Measurements from ENCODE around the gene SCYL2.
"Not testable (repeated sequence)": the region's sequence is repeated elsewhere in the genome, so short reads cannot be mapped to it uniquely, and the experiment has no call there.

The SCYL2 gene

DNA sequence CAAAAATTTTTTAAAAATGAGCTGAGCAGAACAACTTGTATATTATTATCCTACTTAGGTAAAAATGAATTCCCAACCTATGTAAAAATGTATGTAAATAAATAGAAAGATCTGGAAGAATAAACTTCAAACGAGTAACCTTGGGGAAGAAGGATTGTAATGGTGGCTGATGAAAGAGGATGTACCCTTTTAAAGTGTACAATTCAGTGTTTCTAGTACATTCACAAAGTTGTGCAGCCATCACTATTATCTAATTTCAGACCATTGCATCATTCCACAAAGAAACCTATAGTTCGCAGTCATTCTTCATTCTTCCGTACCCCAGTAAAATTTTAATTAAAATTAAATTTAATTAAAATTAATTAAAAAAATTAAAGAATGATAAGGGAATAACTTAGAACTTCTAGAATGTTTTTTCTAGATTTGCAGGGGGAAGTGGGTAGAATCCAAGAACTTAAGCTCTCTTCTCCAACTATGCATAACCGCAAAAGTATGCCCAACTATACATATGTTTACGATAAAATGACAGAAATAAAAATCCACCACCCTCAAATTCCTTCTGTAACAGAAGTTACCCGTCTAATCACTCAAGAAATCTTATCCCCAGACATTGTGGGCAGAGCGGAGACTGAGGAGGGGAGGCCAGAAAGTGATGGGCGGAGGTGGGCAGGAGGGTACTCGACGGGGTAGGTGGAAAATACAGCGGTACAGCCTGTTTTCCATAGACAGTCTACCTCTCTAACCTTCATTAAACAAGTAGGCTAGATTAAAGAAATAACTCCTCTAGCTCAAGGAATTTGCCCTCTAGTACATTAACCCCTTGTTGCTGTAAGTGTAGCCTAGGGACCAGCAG lies 1.0 kb upstream of the SCYL2 start:
- no peak for DNase-seq

DNA sequence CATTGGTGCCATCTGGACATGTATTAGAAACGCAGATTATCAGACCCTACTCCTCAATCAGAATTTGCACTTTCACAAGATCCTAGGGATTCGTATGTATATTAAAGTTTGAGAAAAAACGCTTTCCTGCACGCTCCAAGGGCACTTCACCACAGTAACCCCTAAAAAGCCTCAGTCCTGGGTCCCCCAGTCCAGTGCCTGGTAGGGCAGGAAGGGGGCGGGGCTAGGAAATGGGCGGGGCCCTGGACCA lies 467 bp upstream of the SCYL2 start:
- no peak for DNase-seq

DNA sequence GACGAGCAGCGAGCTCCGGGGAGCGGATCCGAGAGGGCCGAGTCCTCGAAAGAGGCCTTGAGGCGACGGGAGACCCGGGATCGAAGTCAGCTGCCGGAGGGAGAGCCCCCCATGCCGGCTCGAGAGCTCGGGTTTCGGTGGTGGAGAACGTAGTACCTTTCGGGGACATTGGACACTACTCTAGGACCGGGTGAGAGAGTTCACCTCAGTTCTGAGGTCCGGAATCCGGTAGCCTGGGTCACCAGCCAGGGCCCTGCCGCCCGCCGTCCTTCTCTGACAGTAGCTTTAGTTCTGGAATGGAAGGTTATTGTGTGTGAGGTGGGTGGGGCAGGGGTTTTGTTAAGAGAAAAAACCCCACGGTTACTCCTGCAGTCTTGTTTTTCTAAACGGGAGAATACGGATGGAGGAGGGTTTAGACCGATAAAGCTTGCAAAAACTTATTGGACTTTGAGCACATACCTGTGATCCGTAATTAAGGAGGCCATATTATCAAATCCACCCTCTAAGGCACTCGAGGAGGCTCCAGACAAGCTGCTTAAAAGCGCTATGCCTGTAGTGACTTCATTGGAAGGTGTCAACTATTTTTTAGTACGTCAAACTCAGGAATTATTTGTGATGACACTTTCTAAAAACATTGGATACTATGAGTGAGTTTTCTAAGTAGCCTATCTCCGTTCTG lies 765 bp downstream of the SCYL2 start:
- DNase-seq: peak; percentile 26

DNA sequence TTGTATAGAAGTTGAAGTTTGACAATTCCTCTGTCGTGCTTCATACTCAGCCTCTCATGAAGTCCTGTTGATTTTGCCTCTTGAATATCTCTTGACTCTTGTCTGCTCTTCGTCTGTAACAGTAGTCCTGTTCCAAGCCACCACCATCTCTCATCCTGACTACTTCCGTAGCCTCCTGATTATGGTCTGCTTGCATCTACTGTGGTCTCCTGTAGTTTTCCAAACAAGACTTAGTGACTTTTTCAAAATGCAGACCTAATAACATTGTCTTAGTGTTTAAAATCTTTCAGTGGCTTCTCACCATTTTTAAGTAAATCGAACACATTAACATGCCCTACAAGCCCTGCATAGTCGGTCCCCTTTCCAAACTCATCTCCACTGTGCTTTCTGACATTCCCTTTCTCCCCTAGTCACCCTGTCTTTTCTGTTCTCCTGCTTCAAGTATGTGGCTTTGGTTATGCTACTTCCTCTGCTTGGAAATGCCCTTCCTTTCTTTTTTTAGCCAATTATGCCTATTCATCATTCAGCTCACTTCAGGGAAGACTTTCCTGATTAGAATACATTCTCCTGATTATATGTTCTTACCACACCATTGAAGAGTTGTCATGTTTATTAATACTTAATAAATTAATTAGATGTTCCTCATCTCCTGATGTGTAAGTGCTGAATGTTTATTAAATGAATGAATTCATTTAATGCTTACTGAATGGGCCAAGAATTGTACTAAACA lies 2.0 kb downstream of the SCYL2 start:
- DNase-seq: no peak

DNA sequence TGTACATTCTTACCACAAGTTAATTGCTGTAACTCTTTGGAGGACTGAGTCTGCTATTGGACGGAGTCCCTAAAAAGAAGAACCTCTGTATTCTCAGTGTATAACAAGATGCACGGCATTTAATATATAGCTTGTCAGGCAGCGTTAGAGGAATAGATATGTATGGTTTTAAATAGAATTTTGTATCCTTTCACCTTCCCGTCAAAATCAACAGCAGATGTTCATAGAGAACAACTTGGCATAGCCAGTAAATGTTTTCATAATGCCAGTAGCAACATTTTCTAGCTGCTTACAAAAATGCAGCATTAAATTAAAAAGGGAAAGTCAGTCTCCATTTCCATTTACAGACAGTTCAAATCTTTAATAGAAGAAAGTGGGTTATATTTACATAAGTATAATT lies 6.8 kb downstream of the SCYL2 start:
- no peak for DNase-seq

DNA sequence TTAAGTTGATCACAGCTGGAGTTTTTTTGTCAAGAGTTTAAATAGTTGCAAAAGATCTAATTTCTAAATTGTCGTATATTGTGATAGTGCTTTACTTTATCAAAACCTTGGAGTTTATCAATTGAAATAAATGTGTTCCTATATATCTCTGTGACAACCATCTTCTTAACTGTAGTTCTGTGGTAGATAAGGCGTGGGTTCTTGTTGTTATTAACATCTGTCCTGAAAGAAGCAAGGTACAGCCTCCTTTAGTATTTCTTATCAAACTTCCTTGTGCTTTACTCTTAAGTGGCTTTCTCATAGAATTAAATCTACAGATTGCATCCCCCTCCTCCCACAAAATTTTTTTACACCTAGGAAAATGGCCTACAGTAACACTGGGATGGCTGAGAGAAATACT lies 7.3 kb downstream of the SCYL2 start:
- DNase-seq: no peak

DNA sequence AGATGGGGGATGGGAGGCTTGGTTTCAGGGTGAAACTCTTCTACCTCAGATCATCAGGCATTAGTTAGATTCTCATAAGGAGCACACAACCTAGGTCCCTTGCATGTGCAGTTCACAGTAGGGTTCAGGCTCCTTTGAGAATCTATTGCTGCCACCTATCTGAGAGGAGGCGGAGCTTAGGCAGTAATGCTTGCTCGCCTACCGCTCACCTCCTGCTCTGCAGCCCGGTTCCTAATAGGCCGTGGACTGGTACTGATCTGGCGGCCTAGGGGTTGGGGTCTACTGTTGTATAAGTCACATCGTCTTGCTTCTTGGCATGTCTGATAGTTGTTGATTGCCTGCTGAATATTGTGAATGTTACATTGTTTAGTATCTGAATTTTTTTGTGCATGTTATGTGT lies 12.2 kb downstream of the SCYL2 start:
- no peak for DNase-seq

DNA sequence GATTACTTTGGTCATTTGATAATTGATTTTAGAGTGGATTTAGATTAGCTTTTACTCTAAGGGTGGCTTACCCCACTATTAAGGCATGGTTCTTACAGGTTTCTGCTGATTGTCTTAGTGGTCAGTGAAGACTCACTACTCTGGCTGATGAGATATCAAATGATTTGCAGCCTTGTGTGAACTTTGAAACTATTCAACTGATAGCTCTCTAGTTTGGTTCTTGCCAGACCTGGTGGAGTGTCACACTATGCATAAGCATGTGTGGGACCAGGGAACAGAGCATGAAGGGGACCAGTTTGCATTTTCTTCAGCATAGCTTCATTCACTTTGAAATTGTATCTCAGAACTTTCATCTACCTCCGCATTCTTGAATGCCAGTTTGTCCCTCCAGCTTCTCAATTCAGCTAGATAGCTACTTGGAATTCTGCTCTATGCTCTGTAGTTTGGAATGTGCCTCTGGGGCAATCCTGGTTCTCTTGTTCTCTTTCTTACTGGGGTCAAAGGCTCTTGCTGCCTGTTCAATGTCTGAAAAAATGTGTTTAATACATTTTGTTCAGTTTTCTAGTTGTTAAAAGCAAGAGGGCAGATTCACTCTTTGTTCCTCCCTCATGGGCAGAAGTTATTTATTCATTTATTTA lies 12.7 kb downstream of the SCYL2 start:
- DNase-seq: no peak

DNA sequence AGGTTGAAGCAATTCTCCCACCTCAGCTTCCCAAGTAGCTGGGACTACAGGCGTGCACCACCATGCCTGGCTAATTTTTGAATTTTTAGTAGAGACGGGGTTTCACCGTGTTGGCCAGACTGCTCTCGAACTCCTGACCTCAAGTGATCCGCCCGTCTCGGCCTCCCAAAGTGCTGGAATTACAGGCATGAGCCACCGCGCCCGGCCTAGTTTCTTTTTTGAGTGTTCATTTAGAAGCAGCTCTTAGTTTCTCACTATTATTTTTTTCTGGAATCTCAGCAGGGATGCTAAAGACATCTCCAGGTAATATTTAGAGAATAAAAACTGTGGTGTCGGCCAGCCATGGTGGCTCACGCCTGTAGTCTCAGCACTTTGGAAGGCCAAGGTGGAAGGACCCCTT lies 17.6 kb downstream of the SCYL2 start:
- not testable (repeated sequence) for DNase-seq

DNA sequence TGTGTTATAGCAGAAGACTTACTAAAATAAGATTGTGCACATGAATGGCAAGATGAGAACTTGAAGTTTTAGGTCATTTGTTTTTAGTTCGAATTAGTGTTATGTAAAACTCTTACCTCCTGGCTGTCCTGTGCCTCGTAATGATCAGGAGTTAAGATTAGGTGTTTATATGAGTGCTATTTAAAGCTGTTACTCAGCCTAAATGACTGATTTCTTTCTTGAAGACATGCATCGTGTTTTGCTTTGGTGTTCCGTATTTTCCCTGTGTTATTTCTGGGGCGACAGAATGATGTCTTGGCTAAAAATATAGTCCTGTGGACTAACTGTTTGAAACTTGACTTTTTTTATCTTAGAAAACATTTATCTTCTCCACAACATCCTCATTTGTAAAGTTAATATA lies 22.1 kb downstream of the SCYL2 start:
- DNase-seq: no peak

DNA sequence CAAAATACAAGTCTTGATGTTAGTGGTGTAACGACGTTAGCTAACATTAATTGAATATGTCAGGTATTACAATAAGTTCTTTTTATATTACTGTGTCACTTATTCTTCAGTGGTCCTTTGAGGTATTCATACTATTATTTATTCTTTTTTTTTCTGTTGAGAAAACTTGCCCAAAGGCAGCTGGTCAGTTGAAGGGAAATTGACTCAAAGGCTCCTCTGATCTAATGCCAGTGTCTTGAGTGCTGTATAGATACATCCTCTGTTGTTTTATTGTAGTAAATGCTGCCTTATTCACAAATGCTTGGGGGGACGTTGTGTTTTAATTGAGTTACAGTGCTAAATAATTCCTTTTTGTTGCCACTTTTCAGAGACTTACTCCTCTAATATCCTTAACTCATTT lies 23.0 kb downstream of the SCYL2 start:
- DNase-seq: no peak

DNA sequence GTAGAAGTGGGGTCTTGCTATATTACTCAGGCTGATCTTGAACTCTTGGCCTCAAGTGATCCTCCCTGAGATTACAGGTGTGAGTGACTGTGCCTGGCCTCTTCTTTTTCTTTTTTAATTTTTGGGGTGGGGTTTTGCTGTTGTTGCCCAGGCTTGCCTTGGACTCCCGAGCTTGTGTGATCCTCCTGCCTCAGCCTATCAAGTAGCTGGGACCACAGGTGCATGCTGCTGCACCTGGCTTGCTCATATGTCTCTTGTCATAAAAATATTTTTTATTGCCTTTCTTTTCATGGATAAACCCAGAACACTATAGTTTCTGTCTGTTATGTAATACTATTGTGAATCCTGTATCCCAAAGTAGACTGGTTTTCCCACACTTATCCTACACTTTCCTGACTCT lies 26.0 kb downstream of the SCYL2 start:
- peak; percentile 40 for DNase-seq

DNA sequence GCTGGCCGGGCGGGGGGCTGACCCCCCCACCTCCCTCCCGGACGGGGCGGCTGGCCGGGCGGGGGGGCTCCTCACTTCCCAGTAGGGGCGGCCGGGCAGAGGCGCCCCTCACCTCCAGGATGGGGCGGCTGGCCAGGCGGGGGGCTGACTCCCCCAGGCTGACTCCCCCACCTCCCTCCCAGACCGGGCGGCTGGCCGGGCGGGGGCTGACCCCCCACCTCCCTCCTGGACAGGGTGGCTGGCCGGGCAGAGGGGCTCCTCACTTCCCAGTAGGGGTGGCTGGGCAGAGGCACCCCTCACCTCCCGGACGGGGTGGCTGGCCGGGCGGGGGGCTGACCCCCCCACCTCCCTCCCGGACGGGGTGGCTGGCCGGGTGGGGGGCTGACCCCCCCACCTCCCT lies 27.4 kb downstream of the SCYL2 start:
- not testable (repeated sequence) for DNase-seq

DNA sequence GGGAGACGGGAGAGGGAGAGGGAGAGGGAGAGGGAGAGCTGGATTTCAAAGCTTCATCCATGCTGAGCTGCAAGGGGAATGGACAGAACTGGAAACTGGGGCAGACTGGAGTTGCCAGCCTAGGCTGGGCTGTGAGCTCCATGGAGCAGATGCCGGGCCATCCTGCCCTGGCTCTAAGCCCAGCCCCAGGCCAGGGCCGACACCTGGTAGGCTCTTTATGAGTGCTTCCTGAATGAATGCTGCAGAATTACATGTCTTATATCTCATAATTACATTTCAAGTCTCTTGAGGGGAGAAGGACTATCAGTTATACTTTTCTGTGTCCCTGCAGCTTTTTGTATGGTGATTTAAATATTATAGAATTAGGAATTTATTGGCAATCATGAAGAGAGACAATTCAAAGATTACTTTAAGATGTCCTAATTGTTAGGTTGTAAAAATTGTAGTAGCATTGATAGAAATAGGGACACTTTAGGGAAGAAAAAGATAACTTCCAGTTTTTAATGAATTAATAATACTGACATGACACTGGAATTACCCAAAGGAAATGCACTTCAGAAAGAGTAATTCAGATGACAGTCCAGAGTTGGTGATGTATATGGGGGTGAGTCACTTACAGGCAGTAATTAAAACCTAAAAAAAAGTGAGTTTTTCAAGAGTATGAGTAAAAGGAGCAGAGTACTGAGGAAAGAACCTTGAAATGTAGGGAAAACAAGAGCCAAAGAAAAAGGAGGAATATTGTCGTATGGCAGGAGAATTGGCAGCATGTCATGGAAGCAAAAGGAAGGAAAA lies 29.0 kb downstream of the SCYL2 start:
- no peak for DNase-seq

DNA sequence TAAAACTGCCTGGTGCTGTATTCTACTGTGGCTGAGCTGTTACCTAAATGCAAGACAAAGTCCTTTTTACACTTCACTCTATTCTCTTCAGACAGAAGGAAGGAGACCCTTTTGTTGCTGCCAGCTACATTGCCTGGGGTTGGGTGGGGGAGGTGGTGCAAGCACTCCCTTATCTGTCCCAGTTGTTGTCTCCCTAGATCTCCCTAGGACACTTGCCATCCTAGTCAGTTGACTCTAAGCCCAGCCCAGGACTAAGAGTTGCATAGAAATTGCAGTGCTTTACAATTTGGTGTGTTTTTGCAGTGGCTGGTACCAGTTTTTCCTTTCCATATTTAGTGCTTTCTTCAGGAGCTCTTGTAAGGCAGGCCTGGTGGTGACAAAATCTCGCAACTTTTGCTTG lies 35.1 kb downstream of the SCYL2 start:
- DNase-seq: no peak

DNA sequence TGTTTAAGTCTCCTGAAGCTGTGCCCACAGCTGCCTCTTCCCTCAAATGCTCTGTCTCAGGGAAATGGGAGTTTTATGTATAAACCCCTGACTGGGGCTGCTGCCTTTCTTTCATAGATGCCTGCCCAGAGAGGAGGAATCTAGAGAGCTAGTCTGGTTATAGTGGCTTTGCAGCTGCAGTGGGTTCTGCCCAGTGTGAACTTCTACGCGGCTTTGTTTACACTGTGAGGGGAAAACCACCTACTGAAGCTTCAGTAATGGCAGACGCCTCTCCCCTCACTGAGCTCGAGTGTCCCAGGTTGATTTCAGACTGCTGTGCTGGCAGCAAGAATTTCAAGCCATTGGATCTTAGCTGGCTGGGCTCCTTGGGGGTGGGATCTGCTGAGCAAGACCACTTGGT lies 36.9 kb downstream of the SCYL2 start:
- DNase-seq: no peak

DNA sequence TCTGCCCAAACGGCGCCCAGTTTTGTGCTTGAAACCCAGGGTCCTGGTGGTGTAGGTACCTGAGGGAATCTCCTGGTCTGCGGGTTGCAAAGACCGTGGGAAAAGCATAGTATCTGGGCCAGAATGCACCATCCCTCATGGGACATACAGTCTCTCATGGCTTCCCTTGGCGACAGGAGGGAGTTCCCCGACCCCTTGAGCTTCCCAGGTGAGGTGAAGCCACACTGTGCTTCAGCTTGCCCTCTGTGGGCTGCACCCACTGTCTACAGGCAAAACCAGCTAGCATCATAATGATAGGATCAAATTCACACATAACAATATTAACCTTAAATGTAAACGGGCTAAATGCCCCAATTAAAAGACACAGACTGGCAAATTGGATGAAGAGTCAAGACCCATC lies 37.4 kb downstream of the SCYL2 start:
- DNase-seq: not testable (repeated sequence)

DNA sequence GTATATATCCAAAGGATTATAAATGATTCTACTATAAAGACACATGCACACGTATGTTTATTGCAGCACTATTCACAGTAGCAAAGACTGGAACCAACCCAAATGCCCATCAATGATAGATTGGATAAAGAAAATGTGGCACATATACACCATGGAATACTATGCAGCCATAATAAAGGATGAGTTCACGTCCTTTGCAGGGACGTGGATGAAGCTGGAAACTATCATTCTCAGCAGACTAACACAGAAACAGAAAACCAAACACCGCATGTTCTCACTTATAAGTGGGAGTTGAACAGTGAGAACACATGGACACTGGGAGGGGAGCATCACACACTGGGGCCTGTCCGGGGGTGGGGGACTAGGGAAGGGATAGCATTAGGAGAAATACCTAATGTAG lies 41.2 kb downstream of the SCYL2 start:
- not testable (repeated sequence) for DNase-seq

DNA sequence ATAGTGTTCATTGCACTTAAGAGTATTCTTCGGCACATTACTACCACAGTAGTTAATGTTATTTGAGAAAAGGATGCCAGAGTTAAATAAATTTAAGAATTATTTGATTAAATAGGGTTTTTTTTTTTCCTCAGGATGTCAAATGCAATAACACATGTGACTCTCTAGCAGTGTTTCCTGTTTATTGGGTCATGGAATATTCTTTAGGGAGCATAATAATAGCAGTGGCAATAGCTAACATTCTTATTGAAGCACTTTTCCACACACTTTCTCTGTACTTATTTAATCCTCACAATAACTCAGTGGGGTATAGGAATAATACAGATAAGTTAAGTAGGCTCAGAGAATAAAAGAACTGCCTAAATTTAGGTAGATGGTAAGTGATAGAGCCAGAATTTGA lies 44.3 kb downstream of the SCYL2 start:
- DNase-seq: no peak

DNA sequence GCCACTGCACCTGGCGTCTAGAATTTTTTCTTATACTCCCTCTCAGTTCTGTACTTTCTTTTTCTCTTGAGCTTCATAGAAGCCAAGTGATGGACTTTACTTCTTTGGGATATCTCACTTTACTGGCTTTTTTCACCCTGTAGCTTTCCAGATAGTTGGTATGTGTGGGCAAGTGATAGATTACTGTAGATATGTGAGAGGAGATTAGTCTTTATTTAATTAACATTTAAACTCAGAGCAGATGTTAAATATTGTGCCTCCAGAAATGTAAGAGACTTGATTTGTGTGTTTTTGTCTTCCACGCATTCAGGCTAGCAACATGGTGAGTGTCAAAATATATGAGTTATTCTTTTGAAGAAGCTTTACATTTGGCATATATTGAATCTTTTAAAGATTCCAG lies 50.4 kb downstream of the SCYL2 start:
- no peak for DNase-seq

DNA sequence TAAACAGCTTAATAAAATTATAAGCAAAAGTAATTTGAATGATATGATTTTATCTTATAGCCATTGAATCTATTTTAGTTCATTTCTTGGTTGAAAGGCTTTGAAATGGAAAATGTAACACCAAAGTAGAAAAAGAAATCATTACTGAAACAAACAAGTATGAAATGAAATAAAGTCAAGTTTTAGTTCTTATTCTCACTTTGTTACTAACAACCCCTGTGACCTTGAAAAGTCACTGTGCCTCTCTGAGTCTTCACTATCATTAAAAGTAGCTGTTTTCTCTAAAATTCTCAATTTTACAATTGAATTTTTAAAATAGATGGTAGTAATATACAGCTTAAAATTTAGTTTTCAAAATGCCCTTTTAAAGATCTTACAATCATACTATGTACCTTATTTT lies 57.5 kb downstream of the SCYL2 start:
- no peak for DNase-seq

DNA sequence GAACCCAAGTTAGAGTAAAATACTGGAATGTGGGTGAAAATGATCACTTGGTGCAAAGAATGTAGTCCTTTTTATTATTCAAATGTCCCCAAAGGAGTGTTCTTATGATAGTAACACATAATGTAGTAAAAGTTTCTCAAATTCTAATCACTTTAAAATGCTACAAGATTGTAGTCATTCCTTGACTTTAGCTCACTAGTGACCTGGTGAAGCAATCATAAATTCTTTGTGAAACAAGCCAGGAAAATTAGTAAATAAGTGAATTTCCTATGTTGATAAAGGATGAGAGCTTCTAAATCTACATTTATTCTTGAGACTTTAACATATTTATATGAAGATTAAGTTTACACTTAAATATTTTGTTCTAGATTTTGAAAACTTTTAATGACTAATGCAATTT lies 59.2 kb downstream of the SCYL2 start:
- no peak for DNase-seq

DNA sequence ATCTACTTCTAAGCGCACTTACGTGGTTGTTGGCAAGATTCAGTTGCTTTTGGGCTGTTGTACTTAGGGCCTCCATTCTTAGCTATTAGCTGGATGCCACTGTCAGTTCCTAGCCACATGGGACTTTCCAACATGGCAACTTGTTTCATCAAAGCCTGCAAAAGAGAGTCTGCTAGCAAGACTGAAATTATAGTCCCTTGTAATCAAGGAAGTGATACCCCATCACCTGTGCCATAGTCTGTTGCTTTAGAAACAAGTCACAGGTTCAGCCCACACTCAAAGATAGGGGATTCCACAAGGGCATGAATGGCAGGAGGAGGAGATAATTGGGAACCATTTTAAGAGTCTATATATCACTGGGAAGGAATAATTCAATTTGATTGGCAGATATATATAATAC lies 62.8 kb downstream of the SCYL2 start:
- DNase-seq: no peak

Data from NCI-H2171 (cell line).